ENCODE results near the gene LRRC42.

Gene LRRC42

DNA sequence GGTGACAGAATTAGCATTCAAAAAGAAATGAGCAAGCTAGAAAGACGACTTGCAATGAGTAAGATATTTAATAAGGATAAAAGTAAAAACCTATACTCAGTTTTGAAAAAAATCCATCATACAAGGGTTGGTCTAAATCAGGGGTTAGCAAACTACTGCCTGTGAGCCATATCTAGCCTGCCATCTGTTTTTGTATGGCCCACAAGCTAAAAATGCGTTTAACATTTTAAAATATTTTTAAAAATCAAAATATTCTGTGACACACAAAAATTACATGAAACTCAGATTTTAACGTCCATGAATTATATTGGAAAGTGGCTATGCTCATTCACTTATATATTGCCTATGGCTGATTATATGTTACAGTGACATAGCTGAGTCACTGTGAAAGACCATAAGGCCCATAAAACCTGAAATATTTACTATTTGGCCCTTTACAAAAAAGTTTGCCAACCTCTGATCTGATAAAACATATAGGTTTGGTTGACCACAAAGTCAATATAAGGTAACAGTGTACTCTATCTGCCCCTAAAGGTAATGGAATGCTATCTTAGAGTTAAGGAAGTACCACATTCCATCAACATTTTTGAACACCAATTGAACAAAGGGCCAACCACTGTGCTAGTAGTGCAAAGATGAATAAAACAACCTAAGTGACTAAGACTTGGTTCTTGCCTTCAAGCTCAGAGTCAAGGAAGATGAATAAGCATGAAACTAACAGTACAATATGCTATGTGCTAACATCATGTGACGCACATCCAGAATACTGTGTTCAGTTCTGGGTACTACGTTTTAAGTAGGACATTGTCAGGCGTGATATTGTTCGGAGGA is 3.8 kb upstream of the LRRC42 start:
- no peak for DNase-seq (ENCODE audit: low read depth in 2 of 2)

- no peak for DNase-seq (ENCODE audit: low read depth in 2 of 2)
Observed at GRCh38 chr1:53943090-53943489, 3.1 kb upstream of the LRRC42 start.

- DNase-seq (ENCODE audit: low read depth in 2 of 2) = no peak
Observed at GRCh38 chr1:53943490-53944043, 2.6 kb upstream of the LRRC42 start.

DNA sequence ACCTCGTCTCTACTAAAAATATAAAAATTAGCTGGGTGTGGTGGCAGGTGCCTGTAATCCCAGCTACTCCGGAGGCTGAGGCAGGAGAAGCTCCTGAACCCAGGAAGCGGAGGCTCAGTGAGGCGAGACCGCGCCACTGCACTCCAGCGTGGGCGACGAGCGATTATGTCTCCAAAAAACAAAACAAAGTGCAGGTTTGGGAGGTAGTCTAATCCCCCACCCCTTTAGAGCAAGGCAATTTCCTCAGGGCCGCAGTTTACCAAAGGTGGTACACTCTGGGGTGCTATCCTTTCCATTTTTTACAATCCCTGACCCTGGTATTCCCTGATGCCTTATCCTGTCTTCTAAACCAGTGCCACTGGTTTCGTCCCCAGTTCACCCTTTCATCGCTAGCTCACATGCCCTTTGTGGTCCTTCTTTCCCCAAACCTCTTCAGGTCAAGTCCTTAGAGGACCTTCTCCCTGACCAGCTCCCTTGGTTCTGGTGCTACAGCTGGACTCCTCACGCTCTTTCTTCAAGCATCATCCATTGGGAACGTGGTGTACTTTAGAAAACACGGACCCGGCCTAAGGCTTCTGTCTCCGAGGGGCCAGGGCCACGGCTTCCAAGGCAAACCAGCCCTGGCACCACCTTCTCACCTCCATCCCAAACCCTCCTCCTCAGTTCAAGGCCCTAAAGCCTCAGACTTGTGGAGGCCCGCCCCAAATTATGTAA is 1.5 kb upstream of the LRRC42 start:
- no peak for DNase-seq (ENCODE audit: low read depth in 2 of 2)

DNA sequence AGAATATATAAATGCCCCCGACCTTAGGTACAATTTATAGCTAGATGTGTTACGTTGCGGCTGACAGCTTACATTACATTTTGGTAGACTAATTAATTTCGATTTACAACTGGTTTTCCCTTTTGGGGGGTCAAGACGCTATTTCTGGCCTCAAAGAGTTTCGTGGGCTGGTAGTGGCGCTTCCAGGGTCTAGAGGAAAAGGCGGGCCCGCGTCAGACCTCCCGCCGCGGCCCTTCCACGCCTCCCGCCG is 1.0 kb upstream of the LRRC42 start:
- no peak for DNase-seq (ENCODE audit: low read depth in 2 of 2)

- DNase-seq (ENCODE audit: low read depth in 2 of 2) = peak; percentile 99 to 100
Observed at GRCh38 chr1:53945433-53946251, 508 bp upstream of the LRRC42 start, which contains the start of gene IFT25. IFT25 (minus strand) TSS chr1:53945699; CDS start chr1:53940082, 5,617 bp downstream.

- no peak for DNase-seq (ENCODE audit: low read depth in 2 of 2)
Observed at GRCh38 chr1:53947172-53947907, 1.2 kb downstream of the LRRC42 start.

DNA sequence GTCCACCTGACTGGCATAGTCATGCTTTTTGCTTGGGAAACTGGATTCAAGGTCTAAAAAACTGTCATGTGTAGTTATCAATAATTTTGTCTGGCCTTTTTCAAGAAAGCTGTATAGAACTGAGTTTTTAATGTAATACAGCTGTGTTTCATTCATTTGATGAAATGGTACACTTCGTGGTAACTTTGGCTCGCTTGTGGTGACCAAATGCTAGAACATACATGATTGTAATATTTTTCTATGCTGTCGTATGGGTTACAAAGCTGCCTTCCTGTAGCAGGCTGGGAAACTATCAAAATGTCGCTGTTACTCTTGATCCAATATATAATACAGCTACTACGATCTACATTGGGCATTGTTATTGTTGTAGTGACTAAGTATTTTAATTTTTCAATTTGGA is 2.1 kb downstream of the LRRC42 start:
- no peak for DNase-seq (ENCODE audit: low read depth in 2 of 2)

DNA sequence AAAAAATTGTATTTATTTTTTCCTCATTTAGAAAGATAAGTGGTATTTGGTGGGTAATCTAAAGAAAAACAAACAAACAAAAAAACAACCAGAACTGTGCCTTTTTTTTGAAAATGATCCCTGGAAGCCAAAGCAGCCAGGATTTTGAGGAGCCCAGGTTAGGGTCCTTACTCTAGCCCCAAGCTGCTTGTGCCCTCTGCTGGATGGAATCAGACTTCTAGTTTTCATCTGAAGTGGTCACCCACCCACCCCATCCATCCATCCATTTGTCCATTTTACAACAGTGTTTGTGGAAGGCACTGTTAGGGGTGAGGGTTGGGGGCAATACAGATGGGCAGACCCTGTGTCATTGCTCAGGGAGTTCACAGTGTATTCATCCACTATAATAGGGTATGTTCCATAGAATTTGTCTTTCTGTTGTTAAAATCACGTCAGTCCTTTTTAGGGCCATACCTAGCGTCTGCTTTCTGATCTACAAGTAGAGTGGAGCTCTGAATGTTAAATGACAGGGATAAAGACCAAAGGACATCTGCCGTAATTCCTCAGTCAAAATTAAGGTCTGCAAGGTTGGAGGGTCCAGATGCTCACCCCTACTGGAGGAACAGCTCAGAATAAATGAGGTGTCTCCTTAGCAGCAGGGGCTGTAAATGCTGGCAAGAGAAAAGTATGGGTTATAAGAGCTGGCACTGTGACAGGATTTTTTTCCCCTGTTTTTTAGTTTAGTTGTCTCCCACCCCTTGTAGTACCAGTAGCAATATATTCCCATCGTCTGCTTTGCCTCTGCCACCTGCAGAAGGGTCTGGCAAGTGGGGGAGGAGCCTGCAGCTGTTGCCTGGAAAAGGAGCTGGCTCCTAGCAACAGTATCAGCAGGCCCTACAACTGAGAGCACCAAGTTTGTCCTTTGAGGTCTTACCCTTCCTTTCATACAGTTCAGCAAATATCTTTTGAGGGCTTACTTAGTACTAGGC is 3.2 kb downstream of the LRRC42 start:
- no peak for DNase-seq (ENCODE audit: low read depth in 2 of 2)

GRCh38 chr1:53951697-53952096 is 5.5 kb downstream of the LRRC42 start:
- DNase-seq (ENCODE audit: low read depth in 2 of 2) = no peak

- DNase-seq (ENCODE audit: low read depth in 2 of 2) = no peak
Observed at GRCh38 chr1:53954128-53954527, 8.0 kb downstream of the LRRC42 start.

DNA sequence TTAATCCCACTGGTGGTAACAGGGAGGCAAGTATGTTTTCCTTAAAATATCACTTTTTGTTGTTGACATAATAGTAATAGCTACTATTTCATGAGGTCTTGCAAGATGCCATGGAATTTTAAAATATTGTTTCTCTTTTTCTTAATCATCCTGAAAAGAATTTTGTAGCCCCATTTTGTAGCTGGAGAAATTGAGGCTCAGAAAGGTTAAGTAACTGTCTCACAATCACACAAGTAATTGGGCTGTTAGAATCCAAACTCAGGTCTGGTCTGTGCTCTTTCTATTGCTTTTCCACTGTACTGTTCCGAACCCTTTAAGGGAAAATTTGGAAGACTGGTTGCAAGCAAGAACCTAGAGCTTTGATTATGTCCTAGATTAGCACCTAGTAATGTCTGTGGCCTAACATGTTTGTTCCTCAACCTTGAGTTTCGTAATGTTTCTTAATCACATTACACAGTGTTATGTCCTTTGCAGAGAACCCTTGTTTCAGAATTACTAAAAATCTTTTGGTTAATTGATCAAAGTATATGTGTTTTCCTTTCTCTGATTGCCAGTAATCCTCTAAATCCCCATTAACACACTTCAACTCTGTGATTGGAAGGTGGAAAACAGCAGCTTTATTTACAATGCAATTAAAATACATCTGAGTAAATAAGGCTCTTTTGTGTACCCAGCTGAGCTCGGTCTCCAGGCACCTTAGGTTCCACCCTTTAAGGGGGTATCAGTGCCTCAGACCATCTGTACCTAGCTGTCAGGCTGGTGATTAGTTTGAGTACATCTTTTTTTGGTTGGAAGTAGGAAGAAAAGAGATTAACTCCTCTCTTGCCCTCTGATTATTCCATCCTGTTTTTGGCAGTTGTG is 10.4 kb downstream of the LRRC42 start:
- no peak for DNase-seq (ENCODE audit: low read depth in 2 of 2)

DNA sequence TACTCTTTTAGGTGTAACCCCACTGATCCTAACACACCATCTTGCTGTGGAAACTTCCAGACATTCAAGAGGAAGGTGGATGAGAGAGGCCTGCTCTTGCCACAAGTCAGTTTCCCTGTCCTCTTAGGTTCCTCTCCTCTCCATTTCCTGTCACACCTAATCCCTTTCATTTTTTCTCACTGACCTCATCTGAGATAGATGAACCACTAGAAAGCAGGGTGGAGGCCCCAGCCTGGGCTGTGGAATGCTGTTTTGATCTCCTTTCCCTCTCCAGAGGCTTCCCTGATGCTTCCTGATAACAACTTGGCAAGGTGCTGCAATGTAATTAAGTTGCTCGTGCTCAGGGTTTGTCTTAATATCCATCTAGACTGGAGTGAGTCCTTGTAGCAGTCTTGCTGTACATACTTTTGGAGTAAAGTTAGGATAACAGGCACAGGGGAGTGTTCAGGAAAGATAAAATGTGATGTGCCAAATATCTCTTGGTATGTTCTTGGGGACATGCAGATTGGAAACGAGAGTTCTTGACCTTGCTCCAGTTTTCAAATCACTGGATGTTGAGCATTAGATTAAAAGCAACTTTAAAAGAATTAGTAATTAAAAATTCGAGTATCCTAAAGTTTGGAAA is 11.2 kb downstream of the LRRC42 start:
- no peak for DNase-seq (ENCODE audit: low read depth in 2 of 2)

DNA sequence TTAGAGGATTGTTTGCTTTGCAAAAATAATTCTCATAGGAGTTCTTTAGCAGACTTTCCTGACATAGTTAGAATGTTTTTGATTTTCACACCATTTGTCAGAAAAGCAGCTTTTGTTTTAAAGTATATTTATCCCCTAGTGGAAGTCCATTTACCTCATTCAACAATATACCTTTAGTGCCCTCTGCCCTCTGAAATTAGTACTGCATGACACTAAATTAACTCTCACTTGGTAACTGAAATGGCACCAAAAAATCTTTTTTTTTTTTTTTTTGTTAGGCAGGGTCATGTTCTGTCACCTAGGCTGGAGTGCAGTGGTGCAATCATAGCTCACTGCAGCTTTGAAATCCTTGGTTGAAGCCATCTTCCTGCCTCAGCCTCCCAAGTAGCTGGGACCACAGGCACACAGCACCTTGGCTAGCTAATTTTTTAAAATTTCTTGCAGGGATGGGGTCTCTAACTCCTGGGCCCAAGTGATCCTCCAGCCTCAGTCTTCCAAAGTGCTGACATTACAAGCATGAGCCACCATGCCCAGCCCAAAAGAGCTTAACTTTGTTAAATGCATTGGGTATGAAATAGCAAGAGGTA is 13.6 kb downstream of the LRRC42 start:
- no peak for DNase-seq (ENCODE audit: low read depth in 2 of 2)

DNA sequence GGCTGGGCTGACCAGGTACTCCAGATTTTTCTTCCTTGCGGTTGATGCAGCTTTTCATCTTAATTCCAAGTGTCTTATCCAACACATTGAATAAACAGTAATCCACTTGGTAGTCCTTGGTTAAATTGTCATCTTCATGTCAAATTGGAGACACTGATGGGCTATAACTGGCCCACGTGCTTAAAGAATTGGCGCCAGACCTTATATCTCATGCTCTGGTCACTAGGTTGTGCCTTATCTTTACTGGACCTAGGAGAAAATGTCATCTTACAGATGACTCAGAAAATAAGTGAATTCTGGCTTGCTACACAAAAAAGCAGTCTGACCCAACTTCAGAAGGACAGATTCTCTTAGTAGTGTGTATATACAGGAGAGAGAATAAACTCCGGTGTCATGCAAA is 16.2 kb downstream of the LRRC42 start:
- no peak for DNase-seq (ENCODE audit: low read depth in 2 of 2)

- DNase-seq (ENCODE audit: low read depth in 2 of 2) = no peak
Observed at GRCh38 chr1:53963460-53963859, 17.3 kb downstream of the LRRC42 start.

GRCh38 chr1:53964109-53964508 is 18.0 kb downstream of the LRRC42 start:
- DNase-seq (ENCODE audit: low read depth in 2 of 2) = no peak

- no peak for DNase-seq (ENCODE audit: low read depth in 2 of 2)
Observed at GRCh38 chr1:53966794-53967193, 20.6 kb downstream of the LRRC42 start.
